ENCODE data around the gene DDX54.

DNA sequence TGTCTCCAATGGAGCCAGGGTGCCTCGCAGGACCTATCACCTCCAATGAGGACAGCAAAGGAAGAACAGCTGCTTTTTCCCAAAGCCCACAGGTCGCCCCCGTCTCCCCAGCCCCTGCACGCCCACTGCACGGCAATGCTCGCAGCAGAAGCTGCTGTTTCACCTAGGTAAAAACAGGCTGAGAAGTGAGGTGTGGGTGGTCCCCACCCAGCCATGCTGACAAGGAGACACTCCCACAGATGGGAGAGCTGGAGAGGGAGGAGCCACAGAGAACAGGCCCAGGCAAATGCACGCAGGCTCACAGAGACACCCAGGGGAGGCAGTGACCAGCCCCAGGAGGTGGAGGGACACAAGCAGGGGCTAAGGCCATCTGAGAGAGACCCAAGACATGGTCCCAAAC is 25.3 kb downstream of the DDX54 start:
- TF ChIP-seq, protein P1, sequence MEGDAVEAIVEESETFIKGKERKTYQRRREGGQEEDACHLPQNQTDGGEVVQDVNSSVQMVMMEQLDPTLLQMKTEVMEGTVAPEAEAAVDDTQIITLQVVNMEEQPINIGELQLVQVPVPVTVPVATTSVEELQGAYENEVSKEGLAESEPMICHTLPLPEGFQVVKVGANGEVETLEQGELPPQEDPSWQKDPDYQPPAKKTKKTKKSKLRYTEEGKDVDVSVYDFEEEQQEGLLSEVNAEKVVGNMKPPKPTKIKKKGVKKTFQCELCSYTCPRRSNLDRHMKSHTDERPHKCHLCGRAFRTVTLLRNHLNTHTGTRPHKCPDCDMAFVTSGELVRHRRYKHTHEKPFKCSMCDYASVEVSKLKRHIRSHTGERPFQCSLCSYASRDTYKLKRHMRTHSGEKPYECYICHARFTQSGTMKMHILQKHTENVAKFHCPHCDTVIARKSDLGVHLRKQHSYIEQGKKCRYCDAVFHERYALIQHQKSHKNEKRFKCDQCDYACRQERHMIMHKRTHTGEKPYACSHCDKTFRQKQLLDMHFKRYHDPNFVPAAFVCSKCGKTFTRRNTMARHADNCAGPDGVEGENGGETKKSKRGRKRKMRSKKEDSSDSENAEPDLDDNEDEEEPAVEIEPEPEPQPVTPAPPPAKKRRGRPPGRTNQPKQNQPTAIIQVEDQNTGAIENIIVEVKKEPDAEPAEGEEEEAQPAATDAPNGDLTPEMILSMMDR (IDR thresholded peaks at IDR 0.05): no peak
- TF ChIP-seq POLR2A (IDR thresholded peaks at IDR 0.05; ENCODE audit: low read depth) (no peak), EP300 (IDR thresholded peaks at IDR 0.05) (no peak)
